HCT116 (cell line): ENCODE data around the gene ANKRD62. TPM values are rescaled to one million over a fixed set of nuclear protein-coding genes. Genes with fewer than 3 reads are reported as not detected.

Source experiments
- ATAC-seq: fragments of 200-7000 bp; cut with Tn5 transposase; 2 replicates; pipeline ENCODE4 v1.9.1; 2020; ENCODE audit warnings: mild to moderate bottlenecking, moderate library complexity
- BruUV-seq: library from RNA; stranded (reverse); fragments of 400-500 nt; replicated peaks from 2 replicates; lab custom pipeline; 2021; lab: Mats Ljungman, UMichigan
- CTCF ChIA-PET: fragments of 300-600 bp; sonication (Branson Sonifier 250); formaldehyde crosslinking; loops from one replicate; lab custom pipeline; 2021; ENCODE audit warnings: antibody characterized with exemption; lab: Charles Lee
- POLR2A ChIA-PET: fragments of 300-600, 350-600 bp; sonication (Branson Sonifier 250); formaldehyde crosslinking; loops from one replicate; lab custom pipeline; 2021; ENCODE audit warnings: antibody characterized with exemption; lab: Charles Lee
- RAD21 ChIA-PET, 2 experiments: fragments of 300-600 bp; sonication (Branson Sonifier 250); formaldehyde crosslinking; loops; one replicate each; lab custom pipeline; 2023; ENCODE audit warnings: low total read pairs in 2 of 2; ENCODE audit not compliant: uncharacterized antibody in 2 of 2, unreplicated experiment in 2 of 2, low non-redundant PET in 1 of 2; lab: Charles Lee
- DNase-seq: peaks from one replicate; pipeline ENCODE4 v3.0.0-alpha.2; 2010; ENCODE audit warnings: low read depth, low spot score
- H2AFZ ChIP-seq: fragments of 200-600 bp; shearing (Covaris generic), sonication (generic); 2 replicates; pipeline ENCODE4 v1.6.1; 2017; ENCODE audit warnings: low read depth, mixed run types, mixed read lengths, antibody characterized with exemption, low read length; ENCODE audit not compliant: poor library complexity, severe bottlenecking
- H3K27ac ChIP-seq: 2 replicates; pipeline ENCODE4 v1.5.1; 2012; ENCODE audit warnings: low read depth, low read length
- H3K27me3 ChIP-seq: fragments of 200-600 bp; sonication (generic); 2 replicates; pipeline ENCODE4 v1.6.1; 2016; ENCODE audit warnings: mixed run types, low read length, mixed read lengths; ENCODE audit not compliant: insufficient read depth
- H3K36me3 ChIP-seq, 2 experiments: fragments of 200-500 bp in 1 of 2; fragments of 200-600 bp in 1 of 2; sonication (Bioruptor generic) in 1 of 2; sonication (generic) in 1 of 2; 2 replicates each; pipeline versions ENCODE4 v1.5.1 to v1.6.1; 2014 to 2016; ENCODE audit warnings: low read length in 2 of 2, inconsistent platforms in 1 of 2, mixed read lengths in 1 of 2, mixed run types in 1 of 2; ENCODE audit not compliant: insufficient read depth in 2 of 2, control insufficient read depth in 1 of 2
- H3K4me1 ChIP-seq, 2 experiments: fragments of 200-600 bp in 1 of 2; sonication (generic) in 1 of 2; 2 replicates each; pipeline versions ENCODE4 v1.5.1 to v1.6.1; 2012 to 2017; ENCODE audit warnings: low read length in 2 of 2, inconsistent platforms in 1 of 2, mild to moderate bottlenecking in 1 of 2, mixed read lengths in 1 of 2, mixed run types in 1 of 2, moderate library complexity in 1 of 2; ENCODE audit not compliant: insufficient read depth in 2 of 2, control insufficient read depth in 1 of 2
- H3K4me2 ChIP-seq: fragments of 200-600 bp; sonication (generic); 2 replicates; pipeline ENCODE4 v1.6.1; 2017; ENCODE audit warnings: mixed run types, low read length, mixed read lengths
- H3K4me3 ChIP-seq, 2 experiments: fragments of 200-600 bp in 1 of 2; sonication (generic) in 1 of 2; replicated peaks in 1 of 2; 2 replicates each; pipeline ENCODE4 v1.5.1; 2011 to 2016; ENCODE audit warnings: low read length in 2 of 2, control low read depth in 1 of 2, low read depth in 1 of 2, mild to moderate bottlenecking in 1 of 2, mixed read lengths in 1 of 2, mixed run types in 1 of 2
- H3K79me2 ChIP-seq: fragments of 200-600 bp; sonication (generic); 2 replicates; pipeline ENCODE4 v1.6.1; 2017; ENCODE audit warnings: mild to moderate bottlenecking, mixed run types, low read length, moderate library complexity, mixed read lengths; ENCODE audit not compliant: insufficient read depth
- H3K9ac ChIP-seq: fragments of 200-600 bp; sonication (generic); 2 replicates; pipeline ENCODE4 v1.6.1; 2016; ENCODE audit warnings: low read length, mixed read lengths
- H3K9me2 ChIP-seq: fragments of 200-600 bp; sonication (generic), shearing (Covaris generic); 2 replicates; pipeline ENCODE4 v1.6.1; 2017; ENCODE audit warnings: mixed run types, mild to moderate bottlenecking, moderate library complexity; ENCODE audit not compliant: insufficient read depth
- H3K9me3 ChIP-seq, 2 experiments: fragments of 200-500 bp in 1 of 2; fragments of 200-600 bp in 1 of 2; sonication (Bioruptor generic) in 1 of 2; sonication (generic) in 1 of 2; 2 replicates each; pipeline ENCODE4 v1.6.1; 2014 to 2017; ENCODE audit warnings: low read length in 2 of 2, mixed read lengths in 2 of 2, inconsistent platforms in 1 of 2, low read depth in 1 of 2, mild to moderate bottlenecking in 1 of 2, mixed run types in 1 of 2, moderate library complexity in 1 of 2; ENCODE audit not compliant: control insufficient read depth in 1 of 2, insufficient read depth in 1 of 2
- H4K20me1 ChIP-seq: fragments of 200-600 bp; sonication (generic), shearing (Covaris generic); 2 replicates; pipeline ENCODE4 v1.6.1; 2017; ENCODE audit warnings: mixed run types, mild to moderate bottlenecking, moderate library complexity; ENCODE audit not compliant: insufficient read depth
- EGR1 ChIP-seq: IDR thresholded peaks from 2 replicates; pipeline ENCODE4 v1.6.1; 2012; ENCODE audit warnings: low read depth
- TCF7L2 ChIP-seq: IDR thresholded peaks from 2 replicates; pipeline ENCODE4 v1.7.0; 2011; ENCODE audit warnings: borderline replicate concordance, inconsistent platforms; ENCODE audit not compliant: insufficient read depth, insufficient read length; ENCODE audit errors: extremely low read depth
- intact Hi-C: fragments of 100-400 bp; cut with micrococcal nuclease; formaldehyde crosslinking; loops from 2 replicates; pipeline ENCODE4 v1.10.0; 2022
- total RNA-seq: library from RNA; stranded (reverse); gene quantifications from one replicate; pipeline ENCODE4 v1.2.1, GENCODE V29; 2021; ENCODE audit not compliant: unreplicated experiment
- TF ChIP-seq, protein P1 (sequence below): IDR thresholded peaks from 2 replicates; pipeline ENCODE4 v1.6.1; 2012
- TF ChIP-seq, protein P2 (sequence below), 3 experiments: fragments of 200-600 bp in 1 of 3; sonication (generic) in 1 of 3; IDR thresholded peaks in 2 of 3; conservative IDR thresholded peaks in 1 of 3; 2 replicates each; pipeline ENCODE4 v1.5.1; 2012 to 2017; ENCODE audit warnings: low read depth in 2 of 3, low read length in 2 of 3, antibody characterized with exemption in 1 of 3, borderline replicate concordance in 1 of 3, control low read depth in 1 of 3, mild to moderate bottlenecking in 1 of 3, mixed read lengths in 1 of 3, mixed run types in 1 of 3, moderate library complexity in 1 of 3; ENCODE audit not compliant: insufficient read depth in 1 of 3

Gene ANKRD62
- total RNA-seq, 1 experiment from 2014 or later: 0.34 TPM

DNA sequence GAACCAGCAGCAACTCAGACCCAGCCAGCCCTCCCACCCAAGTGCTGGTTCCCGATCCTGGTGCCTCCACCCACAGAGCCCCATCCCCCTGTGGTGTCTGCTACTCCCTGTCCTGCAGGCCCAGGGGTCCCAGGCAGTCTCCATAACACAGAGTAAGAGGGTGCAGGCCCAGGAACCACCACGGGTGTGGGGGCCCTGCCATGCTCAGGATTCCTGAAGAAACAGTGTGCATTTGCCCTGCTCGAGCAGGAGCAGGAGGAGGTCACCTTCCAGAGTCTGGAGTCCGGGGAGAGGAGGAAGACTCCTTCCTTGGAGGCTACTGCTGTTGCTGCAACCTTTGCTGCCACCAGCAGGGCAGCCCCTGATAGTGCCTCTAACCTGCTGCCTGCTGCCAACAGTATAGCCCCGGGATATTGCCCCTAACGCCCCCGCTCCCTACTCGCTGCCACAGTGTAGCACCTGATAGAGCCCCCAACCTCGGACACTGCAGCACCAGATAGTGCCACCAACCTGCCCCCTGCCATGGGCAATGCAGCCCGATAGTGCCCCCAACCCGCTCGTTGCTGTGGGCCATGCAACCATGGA is 46.8 kb upstream of the ANKRD62 start:
- ChIA-PET CTCF (interaction anchor here (0.7 kb wide), 1 partner anchor 14 kb away, joined by 3 read pairs; no protein-coding TSS in a partner anchor), RAD21 (interaction anchor here in 1 of 2 experiments (0.6 kb wide), 1 partner anchor 110 kb away, joined by 4 read pairs; no protein-coding TSS in a partner anchor), POLR2A (no interaction called here)
- ATAC-seq (peak; percentile 60), DNase-seq (no peak)
- Histone ChIP-seq H4K20me1 (no peaks in the 10 kb centered on the region), H3K4me2 (no peak overlapping the region), H3K4me1 (no peaks in the 10 kb centered on the region), H3K4me3 (no peak overlapping the region), H2AFZ (no peak overlapping the region), H3K9ac (no peak overlapping the region), H3K9me3 (no peaks in the 10 kb centered on the region), H3K27me3 (no peaks in the 10 kb centered on the region), H3K27ac (no peak overlapping the region), H3K36me3 (no peaks in the 10 kb centered on the region), H3K79me2 (no peaks in the 10 kb centered on the region), H3K9me2 (no peaks in the 10 kb centered on the region)
- intact Hi-C loops: no loop called here
- TF ChIP-seq, protein P1, sequence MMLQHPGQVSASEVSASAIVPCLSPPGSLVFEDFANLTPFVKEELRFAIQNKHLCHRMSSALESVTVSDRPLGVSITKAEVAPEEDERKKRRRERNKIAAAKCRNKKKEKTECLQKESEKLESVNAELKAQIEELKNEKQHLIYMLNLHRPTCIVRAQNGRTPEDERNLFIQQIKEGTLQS: no peak
- TF ChIP-seq, protein P2, sequence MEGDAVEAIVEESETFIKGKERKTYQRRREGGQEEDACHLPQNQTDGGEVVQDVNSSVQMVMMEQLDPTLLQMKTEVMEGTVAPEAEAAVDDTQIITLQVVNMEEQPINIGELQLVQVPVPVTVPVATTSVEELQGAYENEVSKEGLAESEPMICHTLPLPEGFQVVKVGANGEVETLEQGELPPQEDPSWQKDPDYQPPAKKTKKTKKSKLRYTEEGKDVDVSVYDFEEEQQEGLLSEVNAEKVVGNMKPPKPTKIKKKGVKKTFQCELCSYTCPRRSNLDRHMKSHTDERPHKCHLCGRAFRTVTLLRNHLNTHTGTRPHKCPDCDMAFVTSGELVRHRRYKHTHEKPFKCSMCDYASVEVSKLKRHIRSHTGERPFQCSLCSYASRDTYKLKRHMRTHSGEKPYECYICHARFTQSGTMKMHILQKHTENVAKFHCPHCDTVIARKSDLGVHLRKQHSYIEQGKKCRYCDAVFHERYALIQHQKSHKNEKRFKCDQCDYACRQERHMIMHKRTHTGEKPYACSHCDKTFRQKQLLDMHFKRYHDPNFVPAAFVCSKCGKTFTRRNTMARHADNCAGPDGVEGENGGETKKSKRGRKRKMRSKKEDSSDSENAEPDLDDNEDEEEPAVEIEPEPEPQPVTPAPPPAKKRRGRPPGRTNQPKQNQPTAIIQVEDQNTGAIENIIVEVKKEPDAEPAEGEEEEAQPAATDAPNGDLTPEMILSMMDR (IDR thresholded peaks at IDR 0.05 in 2 of 3, conservative IDR thresholded peaks at IDR 0.05 in 1 of 3; ENCODE audit: borderline replicate concordance in 1 of 3, insufficient read depth in 1 of 3, low read depth in 2 of 3, low read length in 2 of 3): peak in 1 of 3 experiments; percentile 23; a peak in 1 of 6 replicates
- no TSS peak for BruUV-seq

DNA sequence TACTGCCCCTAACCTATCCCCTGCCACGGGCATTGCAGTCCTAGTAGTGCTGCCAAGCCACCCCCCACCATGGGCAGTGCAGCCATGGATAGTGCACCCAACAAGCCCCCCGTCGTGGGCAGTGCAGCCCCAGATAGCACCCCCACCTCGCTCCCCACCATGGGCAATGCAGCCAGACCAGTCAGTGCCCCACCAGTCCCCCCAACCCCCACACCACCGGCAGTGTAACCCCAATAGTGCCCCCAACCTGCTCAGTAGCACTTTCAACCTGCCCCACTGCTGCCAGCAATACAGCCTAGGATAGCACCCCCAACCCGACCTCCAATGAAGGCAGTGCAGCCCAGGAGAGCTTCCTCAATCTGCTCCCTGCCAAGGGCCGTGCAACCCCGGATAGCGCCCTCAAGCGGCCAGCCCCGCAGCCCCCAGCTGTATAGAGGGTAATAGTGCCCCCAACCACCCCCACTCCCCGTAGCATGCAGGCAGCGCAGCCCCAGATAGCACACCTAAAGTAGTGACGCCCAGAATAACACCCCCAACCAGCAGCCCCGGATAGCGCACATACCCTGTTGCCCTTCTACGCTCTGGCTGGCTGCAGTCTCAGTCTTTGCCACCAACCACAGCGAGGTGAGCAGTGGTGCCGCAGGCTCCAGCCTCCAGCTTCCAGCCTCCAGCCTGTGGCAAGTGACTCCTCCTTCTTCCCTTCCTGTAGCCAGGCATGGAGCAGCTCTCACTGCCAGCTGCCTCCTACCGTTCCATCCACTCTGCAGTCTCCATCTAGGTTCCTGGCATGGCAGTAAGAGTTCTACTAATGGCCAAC is 45.4 kb upstream of the ANKRD62 start:
- Histone ChIP-seq H3K4me3 (no peak overlapping the region), H2AFZ (no peak overlapping the region), H3K27ac (no peak overlapping the region), H4K20me1 (no peaks in the 10 kb centered on the region), H3K9me2 (no peaks in the 10 kb centered on the region), H3K4me2 (no peak overlapping the region), H3K4me1 (no peaks in the 10 kb centered on the region), H3K9ac (no peak overlapping the region), H3K27me3 (no peaks in the 10 kb centered on the region), H3K79me2 (no peaks in the 10 kb centered on the region), H3K9me3 (no peaks in the 10 kb centered on the region), H3K36me3 (no peaks in the 10 kb centered on the region)
- ChIA-PET CTCF (interaction anchor here (1.1 kb wide), 1 partner anchor 11 kb away, joined by 4 read pairs; no protein-coding TSS in a partner anchor), RAD21 (no interaction called here), POLR2A (interaction anchor here (0.5 kb wide), 1 partner anchor 199 kb away, joined by 3 read pairs; no protein-coding TSS in a partner anchor)
- ATAC-seq (peak; percentile 41; the same call in 1 of the 2 replicates), DNase-seq (no peak)
- BruUV-seq: no TSS peak
- intact Hi-C loops: no loop called here
- TF ChIP-seq TCF7L2: no peak
- TF ChIP-seq EGR1: no peak
